Muscle layer of duodenum (tissue), 2 donors: Measurements from ENCODE around the gene CHEK2.
A peak's percentile ranks its signal among the peaks of the same experiment; 100 is the strongest.

ENCODE experiments used
- H3K27ac ChIP-seq: one replicate; pipeline ENCODE4 v1.7.0; 2013; ENCODE audit warnings: mild to moderate bottlenecking, low read length
- H3K27me3 ChIP-seq: one replicate; pipeline ENCODE4 v1.7.0; 2013; ENCODE audit warnings: low read depth, mild to moderate bottlenecking, control low read depth, low read length
- H3K36me3 ChIP-seq, 2 donors: one replicate each; pipeline ENCODE4 v1.7.0; 2013; ENCODE audit warnings: low read length in 2 of 2, control low read depth in 1 of 2, mild to moderate bottlenecking in 1 of 2; ENCODE audit not compliant: insufficient read depth in 2 of 2, control insufficient read depth in 1 of 2
- H3K4me1 ChIP-seq, 2 donors: one replicate each; pipeline ENCODE4 v1.7.0; 2013; ENCODE audit warnings: low read length in 2 of 2, mild to moderate bottlenecking in 2 of 2, control low read depth in 1 of 2, moderate library complexity in 1 of 2; ENCODE audit not compliant: insufficient read depth in 2 of 2, control insufficient read depth in 1 of 2
- H3K4me3 ChIP-seq, 2 donors: one replicate each; pipeline ENCODE4 v1.7.0; 2013; ENCODE audit warnings: low read length in 2 of 2, low read depth in 1 of 2, mild to moderate bottlenecking in 1 of 2
- H3K9me3 ChIP-seq, 2 donors: one replicate each; pipeline ENCODE4 v1.7.0; 2013; ENCODE audit warnings: low read length in 2 of 2, control low read depth in 1 of 2, mild to moderate bottlenecking in 1 of 2; ENCODE audit not compliant: control insufficient read depth in 1 of 2
- donor health status: healthy.

CHEK2 gene

GRCh38 chr22:28741785-28742561, at the start of gene CHEK2, which contains the start of gene HSCB:
CHEK2 (minus strand) TSS chr22:28741820; CDS start chr22:28734721, 7,099 bp downstream.
HSCB (plus strand) TSS chr22:28742039; CDS start chr22:28742096, 57 bp downstream.
- no peaks in the 10 kb centered on the region for H3K9me3 ChIP-seq
- H3K36me3 ChIP-seq = peaks cover 14 to 30% of the 10 kb centered on the region in 2 donors
- H3K27me3 ChIP-seq = no peaks in the 10 kb centered on the region
- peaks cover 0 to 15% of the 10 kb centered on the region in 2 donors for H3K4me1 ChIP-seq
- peak within 1 kb of the TSS; percentile 97 for H3K27ac ChIP-seq
- H3K4me3 ChIP-seq = peak within 1 kb of the TSS; percentile 85 to 92

GRCh38 chr22:28791124-28791523, 49.5 kb upstream of the CHEK2 start:
- no peak overlapping the region for H3K27ac ChIP-seq

DNA sequence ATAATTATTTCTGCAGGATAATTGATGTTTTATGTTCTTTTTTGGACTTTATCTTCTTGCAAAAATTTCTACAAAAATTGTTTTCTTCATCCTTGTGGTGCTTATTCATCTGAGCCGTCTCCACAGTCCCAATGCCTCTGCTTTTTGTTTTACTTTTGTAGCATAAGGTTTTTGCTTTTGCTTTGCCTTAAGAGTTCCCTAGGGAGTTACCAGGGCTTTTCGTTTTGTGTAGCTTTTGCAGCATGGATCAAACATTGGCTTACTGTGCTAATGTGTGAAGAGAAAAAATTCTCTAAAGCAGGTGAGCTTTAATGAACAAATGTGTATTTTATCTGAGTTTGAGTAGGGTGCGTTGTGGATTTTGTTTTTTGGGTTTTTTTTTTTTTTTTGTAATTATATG, 47.0 kb upstream of the CHEK2 start:
- no peaks in the 10 kb centered on the region for H3K27me3 ChIP-seq
- no peak overlapping the region for H3K4me3 ChIP-seq
- no peak overlapping the region for H3K27ac ChIP-seq
- H3K36me3 ChIP-seq = peaks cover 29 to 32% of the 10 kb centered on the region in 2 donors
- H3K4me1 ChIP-seq = no peaks in the 10 kb centered on the region
- H3K9me3 ChIP-seq = no peaks in the 10 kb centered on the region

More at GRCh38 chr22:28791124-28791523, 49.5 kb upstream of the CHEK2 start:
- no peaks in the 10 kb centered on the region for H3K27me3 ChIP-seq
- H3K9me3 ChIP-seq = no peaks in the 10 kb centered on the region
- peaks cover 37 to 38% of the 10 kb centered on the region in 2 donors for H3K36me3 ChIP-seq
- H3K4me3 ChIP-seq = no peak overlapping the region
- peaks cover 0 to 1% of the 10 kb centered on the region in 2 donors for H3K4me1 ChIP-seq

DNA sequence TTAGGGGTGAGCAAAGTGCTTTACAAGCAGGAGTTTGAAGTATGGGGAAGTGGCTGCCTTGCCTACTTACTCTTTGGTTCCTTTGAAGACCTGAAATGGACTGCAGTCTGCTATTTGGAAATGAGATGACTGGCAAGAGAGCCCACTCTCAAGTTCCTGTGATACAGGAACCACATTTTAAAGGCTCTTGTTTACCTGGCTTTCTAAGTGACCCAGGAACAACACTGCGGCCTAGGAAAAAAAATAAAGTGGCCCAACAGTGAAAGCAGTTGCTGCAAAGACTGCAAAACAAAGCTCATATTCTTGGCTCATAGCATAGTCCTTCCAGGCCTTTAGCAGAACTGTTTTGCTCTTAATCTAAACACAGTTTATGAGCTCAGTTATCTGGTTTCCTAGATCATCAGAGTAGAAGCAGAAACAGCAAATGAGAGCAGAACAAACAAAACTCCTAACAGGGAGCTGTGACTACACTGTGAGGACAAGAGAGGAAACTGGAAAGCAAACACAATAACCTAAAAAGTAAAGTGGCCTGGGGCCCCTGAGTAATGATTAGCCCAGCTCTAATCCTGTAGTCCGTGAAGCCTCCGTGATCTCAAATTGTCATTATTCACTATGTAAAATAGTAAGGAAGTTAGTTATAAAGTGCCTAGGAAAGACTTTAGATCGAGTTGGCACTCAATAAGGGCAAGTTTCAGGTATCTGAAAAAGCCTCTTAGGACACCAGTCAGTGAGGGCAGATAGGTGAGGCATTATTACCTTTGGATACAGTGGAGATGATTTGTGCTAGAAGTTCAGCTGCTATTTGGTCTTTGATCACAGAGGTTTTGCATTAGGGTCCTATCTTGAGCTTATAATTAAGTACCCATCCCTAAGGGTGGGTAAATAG, 42.4 kb upstream of the CHEK2 start:
- no peaks in the 10 kb centered on the region for H3K27me3 ChIP-seq
- no peaks in the 10 kb centered on the region for H3K4me1 ChIP-seq
- no peaks in the 10 kb centered on the region for H3K9me3 ChIP-seq
- peaks cover 31 to 52% of the 10 kb centered on the region in 2 donors for H3K36me3 ChIP-seq
- H3K4me3 ChIP-seq = no peak overlapping the region
- peak overlapping the region; percentile 66 for H3K27ac ChIP-seq

- no peak overlapping the region for H3K4me3 ChIP-seq
- no peaks in the 10 kb centered on the region for H3K27me3 ChIP-seq
- H3K4me1 ChIP-seq = peaks cover 0 to 11% of the 10 kb centered on the region in 2 donors
- H3K9me3 ChIP-seq = no peaks in the 10 kb centered on the region
- H3K36me3 ChIP-seq = peaks cover 12 to 38% of the 10 kb centered on the region in 2 donors
- H3K27ac ChIP-seq = no peak overlapping the region
These were observed 38.7 kb upstream of the CHEK2 start for GRCh38 chr22:28780296-28780695.

GRCh38 chr22:28779833-28780232, 38.2 kb upstream of the CHEK2 start:
- Histone ChIP-seq H3K27me3 (no peaks in the 10 kb centered on the region), H3K4me1 (peaks cover 0 to 12% of the 10 kb centered on the region in 2 donors), H3K9me3 (no peaks in the 10 kb centered on the region), H3K36me3 (peaks cover 11 to 34% of the 10 kb centered on the region in 2 donors), H3K27ac (no peak overlapping the region), H3K4me3 (no peak overlapping the region)

DNA sequence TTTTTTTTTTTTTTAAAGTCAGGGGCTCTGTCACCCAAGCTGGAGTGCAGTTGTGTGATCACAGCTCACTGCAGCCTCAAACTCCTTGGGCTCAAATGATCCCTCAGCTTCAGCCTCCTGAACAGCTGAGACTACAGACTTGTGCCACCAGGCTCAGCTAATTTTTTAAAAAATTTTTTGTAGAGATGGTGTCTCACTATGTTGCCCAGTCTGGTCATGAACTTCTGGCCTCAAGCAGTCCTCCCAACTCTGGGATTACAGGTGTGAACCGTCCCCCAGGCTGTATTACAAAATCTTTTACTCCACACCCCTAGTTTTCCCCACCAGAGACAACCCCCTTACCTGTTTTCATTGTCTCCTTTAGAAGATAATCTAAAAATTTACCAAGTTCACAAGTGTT, 32.8 kb upstream of the CHEK2 start:
- Histone ChIP-seq H3K27ac (no peak overlapping the region), H3K9me3 (no peaks in the 10 kb centered on the region), H3K27me3 (no peaks in the 10 kb centered on the region), H3K36me3 (peaks cover 0 to 8% of the 10 kb centered on the region in 2 donors), H3K4me1 (peaks cover 0 to 25% of the 10 kb centered on the region in 2 donors), H3K4me3 (peak overlapping the region in 1 of 2 donors; percentile 74)

DNA sequence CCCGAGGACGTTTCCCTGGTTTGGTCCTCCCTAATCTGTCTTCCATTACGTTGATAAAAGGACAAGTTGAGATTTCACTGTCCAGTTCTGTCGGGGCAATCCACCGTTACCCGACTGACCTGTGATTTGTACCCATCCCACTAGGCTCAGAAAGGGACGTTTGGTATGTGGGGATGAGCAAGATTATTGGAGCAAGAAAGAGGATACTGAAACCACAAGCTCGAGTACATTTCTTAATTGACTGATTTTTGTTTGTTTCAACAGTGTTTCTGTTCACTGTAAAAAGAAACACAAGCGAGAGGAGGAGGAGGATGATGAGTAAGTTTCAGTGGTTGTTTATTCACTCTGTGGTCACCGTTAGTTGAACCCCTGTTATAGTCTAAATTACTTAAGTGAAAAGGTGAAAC, 31.8 kb upstream of the CHEK2 start:
- Histone ChIP-seq H3K36me3 (peaks cover 0 to 8% of the 10 kb centered on the region in 2 donors), H3K9me3 (no peaks in the 10 kb centered on the region), H3K4me1 (peaks cover 0 to 20% of the 10 kb centered on the region in 2 donors), H3K27ac (peak overlapping the region; percentile 85), H3K4me3 (peak overlapping the region; percentile 72 to 74), H3K27me3 (no peaks in the 10 kb centered on the region)

GRCh38 chr22:28772633-28773460, 31.2 kb upstream of the CHEK2 start, which contains the start of gene CCDC117:
CCDC117 (plus strand) TSS chr22:28772695; CDS start chr22:28772850, 155 bp downstream.
- H3K4me3 ChIP-seq = peak within 1 kb of the TSS; percentile 72 to 74
- H3K9me3 ChIP-seq = no peaks in the 10 kb centered on the region
- H3K27ac ChIP-seq = peak within 1 kb of the TSS; percentile 85
- H3K4me1 ChIP-seq = peaks cover 0 to 20% of the 10 kb centered on the region in 2 donors
- H3K27me3 ChIP-seq = no peaks in the 10 kb centered on the region
- peaks cover 0 to 8% of the 10 kb centered on the region in 2 donors for H3K36me3 ChIP-seq

- no peaks in the 10 kb centered on the region for H3K27me3 ChIP-seq
These were observed 29.7 kb upstream of the CHEK2 start for GRCh38 chr22:28771195-28771791.

More at GRCh38 chr22:28771195-28771791, 29.7 kb upstream of the CHEK2 start:
- no peak overlapping the region for H3K4me3 ChIP-seq
- H3K4me1 ChIP-seq = peaks cover 0 to 15% of the 10 kb centered on the region in 2 donors
- H3K9me3 ChIP-seq = no peaks in the 10 kb centered on the region
- H3K36me3 ChIP-seq = peaks cover 0 to 8% of the 10 kb centered on the region in 2 donors
- H3K27ac ChIP-seq = no peak overlapping the region
